Measurements from ENCODE around the gene ARMH4. TPM values are rescaled to one million over a fixed set of nuclear protein-coding genes. Genes with fewer than 3 reads are reported as not detected.

The ARMH4 gene
- total and polyA plus RNA-seq, 12 donors: 1.3 to 13.1 (median 8.5) TPM

DNA sequence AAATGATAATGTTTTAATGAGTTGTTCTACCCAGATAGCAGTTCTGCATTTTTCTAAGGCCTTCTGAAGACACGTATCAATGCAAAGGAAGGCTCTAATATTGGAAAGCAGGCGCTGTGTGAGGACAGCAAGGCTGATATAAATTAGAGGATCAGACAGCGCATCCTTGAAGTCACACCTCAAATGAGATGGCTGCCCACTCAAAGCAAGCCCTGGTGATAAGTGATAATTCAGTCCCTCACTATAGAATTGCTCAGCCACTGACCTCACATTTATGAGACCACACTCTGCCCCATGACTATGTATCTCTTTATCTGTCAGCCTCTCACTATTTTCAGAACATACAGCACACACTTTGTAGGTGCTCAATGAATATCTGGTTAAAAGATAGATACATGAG is 62.4 kb downstream of the ARMH4 start:
- Histone ChIP-seq H3K4me3 (no peak overlapping the region), H3K27me3 (no peaks in the 10 kb centered on the region), H3K36me3 (peaks cover 0 to 7% (median 0%) of the 10 kb centered on the region in 9 donors), H3K9me3 (peaks cover 0 to 3% (median 0%) of the 10 kb centered on the region in 11 donors), H3K4me1 (peaks cover 0 to 16% (median 0%) of the 10 kb centered on the region in 9 donors), H3K27ac (no peak overlapping the region)
- 96 to 97% methylated on average over 3 of the region's 3 CpGs for WGBS, 2 donors
- ATAC-seq: no peak
- intact Hi-C loops (cut with DNase I): no loop called here
- TF ChIP-seq, protein P1, sequence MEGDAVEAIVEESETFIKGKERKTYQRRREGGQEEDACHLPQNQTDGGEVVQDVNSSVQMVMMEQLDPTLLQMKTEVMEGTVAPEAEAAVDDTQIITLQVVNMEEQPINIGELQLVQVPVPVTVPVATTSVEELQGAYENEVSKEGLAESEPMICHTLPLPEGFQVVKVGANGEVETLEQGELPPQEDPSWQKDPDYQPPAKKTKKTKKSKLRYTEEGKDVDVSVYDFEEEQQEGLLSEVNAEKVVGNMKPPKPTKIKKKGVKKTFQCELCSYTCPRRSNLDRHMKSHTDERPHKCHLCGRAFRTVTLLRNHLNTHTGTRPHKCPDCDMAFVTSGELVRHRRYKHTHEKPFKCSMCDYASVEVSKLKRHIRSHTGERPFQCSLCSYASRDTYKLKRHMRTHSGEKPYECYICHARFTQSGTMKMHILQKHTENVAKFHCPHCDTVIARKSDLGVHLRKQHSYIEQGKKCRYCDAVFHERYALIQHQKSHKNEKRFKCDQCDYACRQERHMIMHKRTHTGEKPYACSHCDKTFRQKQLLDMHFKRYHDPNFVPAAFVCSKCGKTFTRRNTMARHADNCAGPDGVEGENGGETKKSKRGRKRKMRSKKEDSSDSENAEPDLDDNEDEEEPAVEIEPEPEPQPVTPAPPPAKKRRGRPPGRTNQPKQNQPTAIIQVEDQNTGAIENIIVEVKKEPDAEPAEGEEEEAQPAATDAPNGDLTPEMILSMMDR (IDR thresholded peaks at IDR 0.05): no peak
- no peak for DNase-seq

GRCh38 chr14:58088961-58089360 is 63.1 kb downstream of the ARMH4 start:
- WGBS, 2 donors: 83 to 84% methylated on average over 2 of the region's 2 CpGs
- no peak overlapping the region for H3K27ac ChIP-seq
- no peaks in the 10 kb centered on the region for H3K27me3 ChIP-seq
- peaks cover 0 to 3% (median 0%) of the 10 kb centered on the region in 9 donors for H3K36me3 ChIP-seq
- ATAC-seq: no peak
- no peak overlapping the region for H3K4me3 ChIP-seq
- no peak for DNase-seq
- H3K4me1 ChIP-seq: peaks cover 0 to 16% (median 0%) of the 10 kb centered on the region in 9 donors
- TF ChIP-seq, protein P1 (IDR thresholded peaks at IDR 0.05): no peak
- intact Hi-C loops (cut with DNase I): no loop called here
- peaks cover 0 to 3% (median 0%) of the 10 kb centered on the region in 11 donors for H3K9me3 ChIP-seq

GRCh38 chr14:58085877-58086276 is 66.1 kb downstream of the ARMH4 start:
- Histone ChIP-seq H3K9me3 (no peaks in the 10 kb centered on the region), H3K27me3 (no peaks in the 10 kb centered on the region), H3K4me1 (peaks cover 3 to 21% (median 8%) of the 10 kb centered on the region in 9 donors), H3K4me3 (no peak overlapping the region), H3K27ac (no peak overlapping the region), H3K36me3 (no peaks in the 10 kb centered on the region)
- DNase-seq (no peak), ATAC-seq (no peak)
- WGBS, 2 donors: 73 to 85% methylated on average over 4 of the region's 4 CpGs
- TF ChIP-seq, protein P1 (IDR thresholded peaks at IDR 0.05): no peak
- intact Hi-C loops (cut with DNase I): no loop called here

- no peaks in the 10 kb centered on the region for H3K27me3 ChIP-seq
- peak overlapping the region in 8 of 10 donors; percentile 13 to 70 (median 32) for H3K27ac ChIP-seq
- intact Hi-C loops (cut with DNase I): no loop called here
- ATAC-seq (peak in 7 of 8 donors; percentile 37 to 81 (median 58)), DNase-seq (no peak)
- H3K9me3 ChIP-seq: no peaks in the 10 kb centered on the region
- peaks cover 3 to 32% (median 8%) of the 10 kb centered on the region in 9 donors for H3K4me1 ChIP-seq
- no peak overlapping the region for H3K4me3 ChIP-seq
- WGBS, 2 donors: 31 to 50% methylated on average over 1 of the region's 1 CpG
- TF ChIP-seq, protein P1 (IDR thresholded peaks at IDR 0.05): no peak
- H3K36me3 ChIP-seq: no peaks in the 10 kb centered on the region
Measured at GRCh38 chr14:58082491-58083098, 69.4 kb downstream of the ARMH4 start.
